Measurements from ENCODE around the gene BORCS5.
"Not testable (repeated sequence)": the region's sequence is repeated elsewhere in the genome, so short reads cannot be mapped to it uniquely, and the experiment has no call there.

The BORCS5 gene

DNA sequence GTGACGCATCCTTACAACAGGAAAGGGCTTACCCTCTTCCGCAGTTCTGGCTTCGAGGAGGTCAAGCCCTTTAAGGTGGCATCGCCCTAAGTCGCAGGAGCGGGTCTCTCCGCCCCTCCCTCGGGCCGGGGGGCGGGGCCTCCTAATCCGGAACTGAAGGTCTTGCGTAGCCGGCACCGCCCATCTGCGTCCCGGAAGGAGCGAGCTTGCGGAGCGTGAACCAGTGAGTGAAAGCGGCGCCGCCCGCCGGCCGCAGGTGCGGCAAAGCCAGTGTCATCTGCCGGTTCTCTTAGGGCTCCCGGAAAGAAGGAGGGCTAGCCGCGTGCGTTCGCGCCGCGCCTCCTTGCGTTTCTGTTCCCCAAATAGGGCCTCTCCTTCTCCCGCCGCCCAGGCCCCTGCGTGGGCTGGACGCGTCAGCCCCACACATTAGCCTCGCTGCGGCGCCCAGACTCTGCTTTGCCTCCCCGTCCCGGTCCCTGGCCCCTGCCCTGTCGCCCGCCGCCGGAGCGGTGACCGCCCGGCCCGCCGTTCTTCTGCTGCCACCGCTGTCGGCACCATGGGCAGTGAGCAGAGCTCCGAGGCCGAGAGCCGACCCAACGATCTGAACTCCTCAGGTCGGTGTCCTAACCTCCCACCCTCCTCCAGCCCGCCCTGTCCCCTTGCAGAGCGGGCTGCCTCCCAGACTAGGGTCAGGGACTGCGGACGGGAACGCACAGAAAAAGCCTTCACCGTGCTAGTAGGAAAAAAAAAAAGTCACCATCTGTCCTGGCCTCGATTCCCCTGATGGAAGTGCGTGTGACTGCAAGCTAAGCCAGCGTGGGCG lies at the start of gene BORCS5:
Gene BORCS5, plus strand, starts transcription at position 183 of the 823 bp plus-strand sequence. Its CDS starts 374 bp downstream, at position 557.
- ATAC-seq (peak; percentile 95), DNase-seq (peak; percentile 97 to 99)
- Mint-ChIP-seq H3K4me1 (peaks cover 45% of the 10 kb centered on the region), H3K27ac (peak within 1 kb of the TSS; percentile 97 to 99), H3K27me3 (no peaks in the 10 kb centered on the region), H3K4me3 (peak within 1 kb of the TSS; percentile 90 to 94), H3K9me3 (no peaks in the 10 kb centered on the region)

DNA sequence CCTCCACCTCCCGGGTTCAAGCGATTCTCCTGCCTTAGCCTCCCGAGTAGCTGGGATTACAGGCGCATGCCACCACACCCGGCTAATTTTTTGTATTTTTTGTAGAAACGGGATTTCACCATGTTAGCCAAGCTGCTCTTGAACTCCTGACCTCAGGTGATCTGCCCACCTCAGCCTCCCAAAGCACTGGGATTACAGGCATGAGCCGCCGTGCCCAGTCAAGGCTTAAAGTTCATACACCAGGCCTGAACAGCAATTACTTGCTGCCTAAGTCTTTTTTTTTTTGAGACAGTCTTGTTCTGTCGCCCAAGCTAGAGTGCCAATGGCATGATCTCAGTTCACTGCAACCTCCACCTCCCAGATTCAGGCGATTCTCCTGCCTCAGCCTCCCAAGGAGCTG lies 46.2 kb upstream of the BORCS5 start:
- H3K27ac Mint-ChIP-seq, H3K4me1 Mint-ChIP-seq: not testable (repeated sequence)

DNA sequence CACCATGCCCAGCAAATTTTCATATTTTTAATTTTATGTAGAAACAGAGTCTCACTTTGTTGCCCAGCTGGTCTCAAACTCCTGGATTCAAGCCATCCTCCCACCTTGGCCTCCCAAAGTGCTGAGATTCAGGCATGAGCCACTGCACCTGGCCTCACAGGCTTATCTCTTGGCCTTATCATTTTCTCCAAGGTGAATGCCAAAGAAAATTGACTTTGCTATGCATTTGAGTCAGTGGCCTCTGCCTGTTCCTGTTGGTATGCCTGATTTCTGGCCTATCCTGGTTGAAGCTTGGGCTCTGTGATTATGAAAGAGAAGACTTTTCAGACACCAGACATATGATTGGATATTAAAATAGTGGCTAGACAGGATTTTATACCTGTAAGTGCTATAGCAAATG lies 41.0 kb upstream of the BORCS5 start:
- no peaks in the 10 kb centered on the region for H3K9me3 Mint-ChIP-seq
- DNase-seq (no peak), ATAC-seq (no peak)
- H3K27me3 Mint-ChIP-seq, result no peaks in the 10 kb centered on the region
- H3K4me1 Mint-ChIP-seq, result peaks cover 6% of the 10 kb centered on the region
- no peak overlapping the region for H3K4me3 Mint-ChIP-seq
- H3K27ac Mint-ChIP-seq, result no peak overlapping the region

More for the DNA sequence above, 46.2 kb upstream of the BORCS5 start:
- not testable (repeated sequence) for ATAC-seq, H3K27me3 Mint-ChIP-seq, H3K4me3 Mint-ChIP-seq, DNase-seq, H3K9me3 Mint-ChIP-seq

DNA sequence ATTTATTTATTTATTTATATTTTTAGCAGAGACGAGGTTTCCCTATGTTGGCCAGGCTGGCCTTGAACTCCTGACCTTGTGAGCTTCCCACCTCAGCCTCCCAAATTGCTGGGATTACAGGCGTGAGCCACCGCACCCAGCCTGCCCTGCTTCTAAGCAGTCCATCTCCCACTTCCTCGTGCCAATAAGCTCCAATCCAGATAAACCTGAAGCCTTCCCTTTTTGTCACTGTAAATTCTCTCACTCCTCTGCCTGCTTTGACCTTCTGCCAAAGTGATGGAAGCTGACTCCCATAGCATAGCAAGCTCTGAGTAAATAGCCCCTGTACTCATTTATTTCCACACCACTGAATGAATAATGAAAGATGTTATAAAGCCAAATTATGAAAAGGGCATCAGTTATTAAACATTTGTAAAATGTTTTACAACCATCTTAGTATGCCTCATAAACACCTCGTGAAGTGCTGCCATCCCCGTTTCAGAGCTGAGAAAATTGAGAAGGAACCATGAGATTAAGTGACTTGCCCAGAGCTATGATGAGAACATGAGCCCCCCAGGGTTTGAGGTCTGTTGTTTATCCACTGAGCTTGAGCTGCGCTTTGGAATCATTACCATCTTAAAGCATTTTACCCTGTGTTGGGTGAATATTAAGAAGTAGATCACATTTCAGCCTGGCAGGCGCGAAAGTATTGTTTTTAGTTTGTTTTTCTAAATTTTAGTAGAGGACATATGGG lies 37.3 kb upstream of the BORCS5 start:
- DNase-seq, result no peak
- no peak for ATAC-seq
- H3K4me3 Mint-ChIP-seq, result no peak overlapping the region
- H3K27ac Mint-ChIP-seq, result no peak overlapping the region
- peaks cover 6% of the 10 kb centered on the region for H3K27me3 Mint-ChIP-seq
- no peaks in the 10 kb centered on the region for H3K9me3 Mint-ChIP-seq
- no peaks in the 10 kb centered on the region for H3K4me1 Mint-ChIP-seq

DNA sequence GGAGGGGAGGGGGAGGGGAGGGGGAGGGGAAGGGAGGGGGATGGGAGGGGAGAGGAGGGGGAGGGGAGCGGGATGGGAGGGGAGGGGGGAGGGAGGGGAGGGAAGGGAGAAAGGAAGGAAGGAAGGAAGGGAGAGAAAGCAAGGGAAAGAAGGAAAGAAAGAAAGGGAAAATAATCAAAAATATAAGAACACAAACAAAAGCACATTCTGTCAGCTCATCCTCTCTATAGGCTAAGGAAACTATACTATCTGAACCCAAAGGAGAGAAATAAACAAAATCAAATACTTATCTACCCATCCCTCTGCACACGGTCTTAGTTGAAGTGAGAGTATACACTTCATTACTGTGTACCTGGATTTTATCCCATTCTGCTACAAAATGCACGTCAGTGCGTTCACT lies 33.8 kb upstream of the BORCS5 start:
- Mint-ChIP-seq H3K27ac (no peak overlapping the region), H3K27me3 (peaks cover 6% of the 10 kb centered on the region), H3K9me3 (no peaks in the 10 kb centered on the region), H3K4me3 (no peak overlapping the region), H3K4me1 (peaks cover 10% of the 10 kb centered on the region)
- ATAC-seq (peak; percentile 20), DNase-seq (no peak)

DNA sequence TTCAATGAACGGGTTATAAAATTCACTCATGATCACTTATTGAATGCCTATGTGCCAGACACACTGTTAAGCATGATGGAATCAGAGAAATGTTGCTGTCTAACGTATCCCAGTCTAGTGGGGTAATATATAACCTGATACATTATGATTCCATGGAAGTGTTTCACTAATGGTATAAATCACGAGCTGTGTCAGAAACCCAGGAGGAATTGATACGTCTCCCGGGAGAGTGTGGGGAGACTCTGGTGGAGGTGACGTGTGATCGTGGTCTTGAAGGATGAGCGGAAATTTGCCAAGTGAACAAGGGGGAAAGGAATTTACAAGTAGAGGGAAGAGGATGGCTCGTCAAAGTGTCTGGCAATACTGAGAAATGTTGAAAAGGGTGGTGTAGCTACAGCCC lies 33.3 kb upstream of the BORCS5 start:
- Mint-ChIP-seq H3K27me3 (peaks cover 6% of the 10 kb centered on the region), H3K4me1 (peaks cover 10% of the 10 kb centered on the region), H3K9me3 (no peaks in the 10 kb centered on the region), H3K27ac (no peak overlapping the region), H3K4me3 (no peak overlapping the region)
- ATAC-seq (peak; percentile 9), DNase-seq (no peak)

DNA sequence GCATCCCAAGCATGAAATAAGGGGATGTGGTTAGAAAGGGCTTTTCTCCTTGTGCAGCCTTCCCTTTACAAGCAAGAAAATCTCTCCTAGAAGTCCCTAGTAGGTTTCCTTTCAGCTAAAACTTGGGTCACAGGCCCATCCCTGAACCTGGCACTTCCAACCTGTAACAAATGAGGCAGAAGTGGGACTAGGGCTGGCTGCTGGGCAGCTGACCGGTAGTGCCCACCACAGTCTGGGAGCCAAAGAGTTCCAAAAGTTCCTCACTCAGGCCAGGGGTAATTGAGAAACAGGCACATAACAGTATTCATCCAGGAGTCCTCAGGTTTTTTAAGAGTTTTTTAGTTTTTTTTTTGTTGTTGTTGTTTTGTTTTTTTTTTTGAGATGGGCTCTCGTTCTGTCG lies 30.6 kb upstream of the BORCS5 start:
- Mint-ChIP-seq H3K4me1 (peaks cover 10% of the 10 kb centered on the region), H3K9me3 (no peaks in the 10 kb centered on the region), H3K4me3 (no peak overlapping the region), H3K27me3 (peaks cover 6% of the 10 kb centered on the region), H3K27ac (no peak overlapping the region)
- DNase-seq (no peak), ATAC-seq (no peak)

DNA sequence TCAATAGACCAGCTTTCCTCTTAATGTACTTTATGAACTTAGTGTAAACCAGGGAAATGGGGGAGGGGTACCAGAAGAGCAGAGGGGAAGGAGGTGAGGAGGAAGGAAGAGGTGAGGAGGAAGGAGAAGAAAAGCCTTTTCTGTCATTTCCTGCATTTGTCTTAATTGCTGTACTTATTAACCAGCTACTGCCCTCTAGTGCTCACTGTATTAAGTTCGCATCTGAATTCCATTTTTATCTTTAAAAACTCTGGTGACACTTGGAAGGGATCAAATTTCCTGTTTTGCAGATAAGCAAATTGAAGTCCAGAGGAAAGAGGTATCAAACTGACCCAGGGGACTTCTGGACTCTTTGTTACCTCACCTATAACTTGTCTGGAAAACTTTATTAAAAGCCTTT lies 29.1 kb upstream of the BORCS5 start:
- Mint-ChIP-seq H3K27me3 (no peaks in the 10 kb centered on the region), H3K9me3 (no peaks in the 10 kb centered on the region), H3K4me3 (no peak overlapping the region), H3K27ac (no peak overlapping the region), H3K4me1 (peaks cover 10% of the 10 kb centered on the region)
- DNase-seq, result peak in 1 of 2 donors; percentile 20
- ATAC-seq, result no peak

DNA sequence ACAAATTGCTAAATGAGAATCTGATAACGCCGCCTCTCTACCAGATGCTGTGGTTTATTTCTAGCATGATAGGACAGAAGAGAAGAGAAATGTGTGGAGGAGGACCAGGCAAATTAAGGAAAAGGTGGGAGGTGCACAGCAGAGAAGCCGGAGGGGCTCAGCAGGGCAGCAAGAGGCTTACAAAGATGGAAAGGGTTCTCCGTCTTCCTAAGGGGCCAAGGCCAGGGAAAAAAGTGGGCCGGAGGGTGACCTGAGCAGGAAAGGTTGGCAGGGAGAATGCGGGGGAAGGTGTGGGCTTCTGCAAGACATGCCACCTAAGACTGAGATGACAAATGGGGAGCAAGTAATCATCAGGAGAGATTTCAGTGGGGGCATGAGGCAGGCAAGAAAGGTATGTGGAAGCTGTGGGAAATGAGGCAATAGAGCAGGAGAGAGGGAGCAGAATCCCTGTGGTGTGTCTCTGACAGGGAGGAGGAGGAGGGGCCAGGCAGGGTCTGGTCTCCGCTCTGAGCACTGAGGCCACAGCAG lies 25.6 kb upstream of the BORCS5 start:
- Mint-ChIP-seq H3K27ac (no peak overlapping the region), H3K4me3 (no peak overlapping the region), H3K4me1 (peaks cover 27% of the 10 kb centered on the region), H3K27me3 (no peaks in the 10 kb centered on the region), H3K9me3 (no peaks in the 10 kb centered on the region)
- DNase-seq (no peak), ATAC-seq (no peak)

DNA sequence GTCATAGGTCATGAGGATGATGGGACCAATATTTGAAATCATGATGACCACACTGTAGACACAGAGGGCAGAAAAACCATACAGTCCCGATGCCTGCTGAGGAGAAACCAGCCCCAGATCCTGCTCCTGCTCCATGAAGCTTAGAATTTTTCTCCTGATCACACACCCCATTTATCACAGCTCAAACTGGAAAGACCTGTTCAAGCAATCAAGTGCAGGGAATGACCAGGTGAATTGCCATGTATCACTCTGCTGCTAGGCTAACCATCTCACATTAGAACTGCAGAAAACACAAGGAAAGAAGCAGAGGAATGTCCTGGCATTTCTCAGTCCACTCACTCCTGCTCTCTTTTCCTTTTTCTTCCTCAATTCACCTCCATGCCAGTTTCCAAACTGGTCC lies 25.0 kb upstream of the BORCS5 start:
- H3K4me1 Mint-ChIP-seq, result peaks cover 27% of the 10 kb centered on the region
- H3K4me3 Mint-ChIP-seq, result no peak overlapping the region
- DNase-seq, result no peak
- no peak overlapping the region for H3K27ac Mint-ChIP-seq
- H3K27me3 Mint-ChIP-seq, result no peaks in the 10 kb centered on the region
- H3K9me3 Mint-ChIP-seq, result no peaks in the 10 kb centered on the region
- no peak for ATAC-seq

DNA sequence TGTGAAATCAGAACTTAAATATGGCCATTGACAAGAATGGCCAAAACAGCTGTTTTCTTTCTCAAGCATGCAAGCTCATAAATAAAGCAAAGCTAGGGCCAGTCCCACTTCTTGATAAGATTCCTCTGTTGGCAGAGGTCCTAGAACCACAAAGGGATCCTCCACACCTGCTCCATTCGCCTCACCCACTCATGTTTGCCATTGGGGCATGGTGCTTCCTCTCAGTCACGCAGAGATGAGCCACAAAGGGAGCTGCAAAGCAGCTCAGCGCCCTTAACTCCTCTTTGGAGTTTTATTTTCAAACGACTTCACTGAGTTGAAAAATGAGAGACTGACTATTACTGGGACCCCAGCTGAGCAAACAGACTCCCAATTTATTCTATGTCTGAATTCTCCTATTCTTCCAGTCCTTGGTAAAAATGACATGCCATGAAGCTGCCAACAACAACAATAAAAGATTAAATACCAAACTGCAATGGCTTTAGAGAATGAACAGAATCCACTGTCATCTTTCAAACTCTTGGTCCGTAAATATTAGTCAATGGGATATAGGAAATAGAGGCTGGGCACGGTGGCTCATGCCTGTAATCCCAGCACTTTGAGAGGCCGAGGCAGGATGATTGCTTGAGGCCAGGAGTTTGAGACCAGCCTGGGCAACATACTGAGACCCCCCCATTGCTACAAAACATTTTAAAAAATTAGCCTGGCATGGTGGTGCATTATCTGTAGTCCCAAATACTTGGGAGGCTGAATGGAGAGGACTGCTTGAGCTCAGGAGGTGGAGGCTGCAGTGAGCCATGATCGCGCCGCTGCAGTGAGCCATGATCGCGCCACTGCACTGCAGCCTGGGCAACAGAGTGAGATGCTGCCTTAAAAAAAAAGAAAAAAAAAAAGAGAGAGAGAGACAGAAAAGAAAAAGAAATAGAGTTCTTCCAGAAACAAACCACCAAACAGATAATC lies 23.2 kb upstream of the BORCS5 start:
- Mint-ChIP-seq H3K9me3 (no peaks in the 10 kb centered on the region), H3K4me3 (no peak overlapping the region), H3K4me1 (peaks cover 22% of the 10 kb centered on the region), H3K27me3 (no peaks in the 10 kb centered on the region), H3K27ac (no peak overlapping the region)
- DNase-seq (no peak), ATAC-seq (no peak)

DNA sequence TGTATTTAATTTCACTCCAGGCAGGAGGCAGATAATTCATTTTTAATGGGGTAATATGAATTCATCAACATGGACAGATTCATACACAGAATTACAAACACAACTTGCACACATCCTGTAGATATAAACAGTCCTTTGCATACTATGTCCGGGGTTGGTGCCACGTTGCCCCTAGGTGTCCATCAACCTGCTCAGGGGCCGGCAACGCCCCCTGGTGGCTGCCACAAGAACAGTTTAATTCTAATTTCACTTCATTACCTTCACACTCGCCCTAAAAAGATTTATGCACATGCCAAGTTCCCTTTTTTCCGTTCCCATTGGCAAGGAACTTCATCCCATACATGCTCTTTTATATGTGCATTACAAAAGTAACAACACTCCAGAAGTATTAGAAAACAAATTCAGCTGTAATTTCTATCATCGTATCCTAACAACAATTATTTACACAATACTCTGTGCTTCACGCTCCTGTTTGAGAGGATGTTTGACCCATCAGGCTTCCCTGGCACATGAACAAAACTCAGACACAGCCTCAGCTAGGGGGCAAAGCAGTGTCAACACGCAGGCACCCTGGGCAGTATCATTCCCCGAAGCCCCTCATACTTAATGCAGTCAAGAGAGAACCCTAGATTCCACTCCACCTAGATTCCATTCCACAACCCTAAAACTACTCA lies 22.4 kb upstream of the BORCS5 start:
- Mint-ChIP-seq H3K27ac (no peak overlapping the region), H3K4me1 (peaks cover 26% of the 10 kb centered on the region), H3K27me3 (no peaks in the 10 kb centered on the region), H3K4me3 (no peak overlapping the region), H3K9me3 (no peaks in the 10 kb centered on the region)
- DNase-seq, result peak; percentile 64 to 67
- ATAC-seq, result peak; percentile 88

DNA sequence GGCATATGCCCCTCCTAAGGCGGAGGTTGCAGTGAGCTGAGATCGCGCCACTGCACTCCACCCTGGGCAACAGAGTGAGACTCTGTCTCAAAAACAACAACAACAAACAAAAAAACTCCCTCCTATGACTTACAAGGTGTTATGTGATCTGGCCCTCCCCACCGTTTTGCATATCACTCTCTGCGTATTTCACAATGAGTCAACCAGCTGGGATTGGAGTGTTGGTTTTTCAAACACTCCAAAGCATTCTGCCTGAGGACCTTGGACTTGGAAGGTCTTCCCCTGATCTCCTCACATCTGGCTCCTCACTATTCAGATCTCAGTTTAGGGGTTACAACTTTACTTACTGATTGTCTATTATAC lies 20.8 kb upstream of the BORCS5 start:
- H3K4me3 Mint-ChIP-seq, result no peak overlapping the region
- H3K27me3 Mint-ChIP-seq, result no peaks in the 10 kb centered on the region
- H3K27ac Mint-ChIP-seq, result no peak overlapping the region
- ATAC-seq (no peak), DNase-seq (no peak)
- no peaks in the 10 kb centered on the region for H3K9me3 Mint-ChIP-seq
- H3K4me1 Mint-ChIP-seq, result peaks cover 26% of the 10 kb centered on the region

DNA sequence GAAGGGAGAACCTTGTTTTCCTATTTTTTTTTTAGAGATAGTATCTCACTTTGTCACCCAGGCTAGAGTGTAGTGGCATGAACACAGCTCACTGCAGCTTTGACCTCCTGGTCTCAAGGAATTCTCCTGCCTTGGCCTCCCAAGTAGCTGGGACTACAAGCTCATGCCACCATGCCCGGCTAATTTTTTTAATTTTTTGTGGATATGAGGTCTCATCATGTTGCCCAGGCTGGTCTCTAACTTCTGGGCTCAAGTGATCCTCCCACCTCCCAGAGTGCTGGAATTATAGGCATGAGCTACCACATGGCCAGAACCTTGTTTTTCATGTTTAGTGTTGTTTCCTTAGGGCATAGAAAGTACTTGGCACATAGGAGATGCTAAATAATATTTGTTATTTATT lies 20.4 kb upstream of the BORCS5 start:
- ATAC-seq (no peak), DNase-seq (no peak)
- Mint-ChIP-seq H3K4me3 (no peak overlapping the region), H3K4me1 (peaks cover 26% of the 10 kb centered on the region), H3K27me3 (no peaks in the 10 kb centered on the region), H3K27ac (no peak overlapping the region), H3K9me3 (no peaks in the 10 kb centered on the region)
